Activated CD4-positive, alpha-beta memory T cell treated with anti-CD3 and anti-CD28 coated beads, Interleukin-2, amount 10 ng/mL, durations not matched to agents 7 days and 5 days (primary cell): ENCODE measurements around the gene ADIG. TPM values are rescaled to one million over a fixed set of nuclear protein-coding genes. Genes with fewer than 3 reads are reported as not detected.

ENCODE experiments used
- CTCF ChIA-PET: fragments of 350-600 bp; sonication (Branson Sonifier 250); formaldehyde crosslinking; loops from one replicate; lab custom pipeline; 2021; ENCODE audit warnings: antibody characterized with exemption, inconsistent platforms; lab: Charles Lee
- POLR2A ChIA-PET: fragments of 350-600 bp; sonication (Branson Sonifier 250); formaldehyde crosslinking; loops from one replicate; lab custom pipeline; 2021; ENCODE audit warnings: antibody characterized with exemption; lab: Charles Lee
- DNase-seq: peaks from one replicate; pipeline ENCODE4 v3.0.0-alpha.2; 2020
- H3K27ac Mint-ChIP-seq: one replicate; pipeline ENCODE4 v1.8.0; 2021; ENCODE audit warnings: mild to moderate bottlenecking, mixed read lengths
- H3K27me3 Mint-ChIP-seq: one replicate; pipeline ENCODE4 v1.8.0; 2021; ENCODE audit warnings: mixed read lengths
- H3K36me3 Mint-ChIP-seq: one replicate; pipeline ENCODE4 v1.8.0; 2021; ENCODE audit warnings: low read depth, mixed read lengths
- H3K4me1 Mint-ChIP-seq: one replicate; pipeline ENCODE4 v1.8.0; 2021; ENCODE audit warnings: mixed read lengths
- H3K4me3 Mint-ChIP-seq: one replicate; pipeline ENCODE4 v1.8.0; 2021; ENCODE audit warnings: mild to moderate bottlenecking, mixed read lengths
- H3K9me3 Mint-ChIP-seq: one replicate; pipeline ENCODE4 v1.8.0; 2021; ENCODE audit warnings: mixed read lengths
- total RNA-seq, 2 experiments: library from RNA; stranded (reverse); gene quantifications; one replicate each; pipeline ENCODE4 v1.2.3, GENCODE V29; 2021

ADIG gene
- total RNA-seq, 2 experiments from 2014 or later = not detected

DNA sequence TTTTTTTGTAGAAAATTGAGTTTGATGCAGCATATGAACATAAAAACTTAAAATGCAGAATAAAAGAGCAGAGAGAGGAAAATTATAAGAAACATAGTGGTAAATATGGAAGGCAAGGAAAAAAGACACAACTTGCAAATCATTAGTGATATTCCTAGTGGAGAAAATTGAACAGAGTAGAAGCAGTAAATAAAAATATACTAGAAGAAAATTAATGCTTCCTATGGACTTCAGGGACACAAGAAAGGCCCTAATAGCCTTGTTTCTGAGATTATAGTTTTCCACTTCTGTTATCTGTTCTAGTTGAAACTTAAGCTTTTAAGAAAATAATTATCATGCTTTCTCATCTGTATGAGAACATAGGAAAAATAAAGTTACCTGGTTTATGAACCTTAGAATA is 25.6 kb upstream of the ADIG start:
- Mint-ChIP-seq H3K36me3 (peaks cover 22% of the 10 kb centered on the region), H3K27ac (no peak overlapping the region), H3K4me3 (no peak overlapping the region), H3K9me3 (no peaks in the 10 kb centered on the region), H3K27me3 (no peaks in the 10 kb centered on the region), H3K4me1 (no peaks in the 10 kb centered on the region)
- DNase-seq = no peak
- CTCF ChIA-PET = no interaction called here
- POLR2A ChIA-PET = no interaction called here

DNA sequence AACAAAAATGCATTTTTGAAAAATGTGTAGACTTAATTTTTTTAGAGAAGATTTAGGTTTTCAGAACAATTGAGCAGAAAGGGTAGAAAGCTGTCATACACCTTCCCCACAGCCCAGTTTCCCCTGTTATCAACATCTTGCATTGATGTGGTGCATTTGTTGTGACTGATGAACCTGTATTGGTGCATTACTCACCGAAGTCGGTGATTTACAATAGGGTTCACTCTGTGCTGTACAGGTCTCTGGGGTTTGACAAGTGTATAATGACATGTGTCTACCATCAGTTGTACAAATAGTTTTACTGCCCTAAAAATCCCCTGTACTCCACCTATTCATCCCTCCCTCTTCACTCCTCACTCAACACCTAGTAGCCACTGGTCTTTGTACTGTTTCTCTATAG is 23.8 kb upstream of the ADIG start:
- Mint-ChIP-seq H3K27ac (no peak overlapping the region), H3K4me3 (no peak overlapping the region), H3K27me3 (no peaks in the 10 kb centered on the region), H3K36me3 (peaks cover 23% of the 10 kb centered on the region), H3K4me1 (no peaks in the 10 kb centered on the region), H3K9me3 (no peaks in the 10 kb centered on the region)
- POLR2A ChIA-PET = no interaction called here
- CTCF ChIA-PET = no interaction called here
- no peak for DNase-seq

DNA sequence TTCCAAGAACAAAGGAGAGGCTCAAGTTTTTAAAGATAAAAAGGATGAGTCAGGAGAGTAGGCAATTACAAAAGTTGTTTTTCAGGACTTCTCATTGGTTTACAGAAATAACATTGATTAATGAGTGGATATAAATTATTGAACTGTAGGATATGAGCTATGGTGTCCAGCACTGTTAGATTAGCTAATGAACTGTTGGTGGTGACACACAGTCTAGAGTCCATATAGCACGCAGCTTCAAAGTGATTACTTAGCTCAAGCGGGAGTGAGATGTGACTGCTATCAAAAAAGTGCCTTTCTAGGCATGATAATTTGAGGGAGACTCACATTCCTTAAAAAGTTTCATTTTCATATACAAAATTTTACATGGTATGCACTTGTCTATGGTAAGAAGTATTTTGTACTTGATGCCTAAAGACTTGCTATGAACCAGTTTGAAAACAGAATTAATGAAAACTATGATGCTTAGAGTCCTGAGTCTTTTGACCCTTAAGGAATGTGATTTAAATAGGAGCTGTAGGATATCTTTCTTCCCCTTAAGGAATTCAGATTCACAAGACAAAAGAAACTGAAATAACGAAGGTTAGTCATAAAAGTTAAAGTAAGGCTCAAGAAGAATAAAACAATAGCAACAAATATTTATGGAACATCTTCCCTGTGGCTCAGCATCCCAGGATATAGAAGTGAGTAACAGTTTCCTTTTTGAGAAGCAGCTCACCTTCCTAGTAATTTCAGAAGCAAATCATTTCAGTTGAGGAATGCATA is 22.2 kb upstream of the ADIG start:
- Mint-ChIP-seq H3K27ac (no peak overlapping the region), H3K36me3 (peaks cover 23% of the 10 kb centered on the region), H3K27me3 (no peaks in the 10 kb centered on the region), H3K4me3 (no peak overlapping the region), H3K4me1 (no peaks in the 10 kb centered on the region), H3K9me3 (no peaks in the 10 kb centered on the region)
- ChIA-PET CTCF (no interaction called here), POLR2A (interaction anchor here (1.4 kb wide), 1 partner anchor 12 kb away, joined by 4 read pairs; no protein-coding TSS in a partner anchor)
- DNase-seq = no peak

DNA sequence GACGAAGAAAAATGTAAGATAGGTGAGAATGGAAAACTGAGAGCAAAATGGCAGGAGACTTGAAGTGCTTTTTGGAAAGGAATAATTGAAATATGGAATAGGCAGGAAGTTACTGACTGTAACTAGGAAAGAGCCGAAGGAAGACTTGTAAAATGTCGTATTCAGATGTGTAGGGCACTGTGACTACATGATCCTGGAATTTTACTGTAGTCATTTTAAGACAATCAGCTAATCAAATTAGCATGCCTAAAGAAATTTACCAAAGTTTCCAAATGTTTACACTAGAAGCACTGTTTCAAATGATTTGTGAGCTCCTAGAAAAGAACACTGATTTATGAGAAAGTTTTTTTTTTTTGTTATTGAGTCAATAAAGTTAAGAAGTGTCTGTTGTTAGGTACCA is 21.2 kb upstream of the ADIG start:
- no peak for DNase-seq
- ChIA-PET CTCF (interaction anchor here (0.8 kb wide), 1 partner anchor 9 kb away, joined by 3 read pairs; no protein-coding TSS in a partner anchor), POLR2A (interaction anchor here (1.4 kb wide), 1 partner anchor 11 kb away, joined by 4 read pairs; no protein-coding TSS in a partner anchor)
- Mint-ChIP-seq H3K4me1 (no peaks in the 10 kb centered on the region), H3K36me3 (peaks cover 23% of the 10 kb centered on the region), H3K27me3 (no peaks in the 10 kb centered on the region), H3K4me3 (no peak overlapping the region), H3K27ac (no peak overlapping the region), H3K9me3 (no peaks in the 10 kb centered on the region)

DNA sequence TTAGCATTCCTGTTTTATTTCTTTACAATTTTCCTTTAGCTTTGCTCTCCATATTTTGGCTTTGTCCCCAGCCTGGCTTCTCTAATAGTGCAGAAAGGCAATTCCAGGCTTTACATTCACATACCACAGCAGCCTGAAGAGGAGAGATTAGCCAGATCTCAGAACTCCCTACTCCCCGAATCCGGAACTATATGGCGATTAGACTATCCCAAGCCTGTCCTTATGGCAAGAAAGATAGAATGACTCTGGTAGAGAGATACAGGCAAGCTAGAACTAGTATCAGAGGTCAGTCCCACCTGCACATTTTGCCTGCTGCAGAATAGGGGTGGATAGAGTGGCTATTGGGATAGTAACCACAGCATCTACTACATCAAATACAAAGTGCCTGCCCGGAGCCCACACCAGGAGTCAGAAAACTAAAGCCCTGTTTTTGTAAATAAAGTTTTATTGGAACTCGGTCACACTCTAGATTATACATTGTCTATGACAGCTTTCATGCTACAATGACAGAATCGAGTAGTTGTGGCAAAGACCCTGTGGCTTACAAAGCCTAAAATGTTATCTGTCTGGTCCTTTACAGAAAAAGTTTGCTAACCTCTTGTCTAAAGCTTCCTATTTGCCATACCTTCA is 17.1 kb upstream of the ADIG start:
- Mint-ChIP-seq H3K36me3 (peaks cover 24% of the 10 kb centered on the region), H3K9me3 (no peaks in the 10 kb centered on the region), H3K27me3 (no peaks in the 10 kb centered on the region), H3K27ac (no peak overlapping the region), H3K4me1 (no peaks in the 10 kb centered on the region), H3K4me3 (no peak overlapping the region)
- POLR2A ChIA-PET = no interaction called here
- no peak for DNase-seq
- CTCF ChIA-PET = no interaction called here

DNA sequence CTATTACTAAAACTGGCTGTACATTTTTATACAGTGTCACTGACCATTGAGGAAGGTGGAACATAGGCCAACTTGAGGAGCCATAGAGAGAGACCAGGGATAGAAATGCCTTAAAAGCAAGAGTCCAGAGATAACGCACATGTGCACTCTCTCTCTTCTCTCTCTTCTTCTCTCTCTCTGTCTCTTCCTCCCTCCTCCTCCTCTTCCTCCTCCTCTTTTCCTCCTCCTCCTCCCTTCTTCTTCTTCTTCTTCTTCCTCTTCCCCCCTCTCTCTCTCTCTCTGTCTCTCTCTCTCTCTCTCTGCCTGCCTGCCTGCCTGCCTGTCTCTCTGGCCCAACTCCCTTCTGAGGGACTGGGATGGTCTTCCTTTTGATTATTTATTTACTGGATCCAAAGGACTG is 16.3 kb upstream of the ADIG start:
- no peaks in the 10 kb centered on the region for H3K9me3 Mint-ChIP-seq
- no peak overlapping the region for H3K4me3 Mint-ChIP-seq
- DNase-seq = no peak
- H3K27ac Mint-ChIP-seq = no peak overlapping the region
- CTCF ChIA-PET = no interaction called here
- peaks cover 18% of the 10 kb centered on the region for H3K36me3 Mint-ChIP-seq
- no peaks in the 10 kb centered on the region for H3K27me3 Mint-ChIP-seq
- POLR2A ChIA-PET = no interaction called here
- no peaks in the 10 kb centered on the region for H3K4me1 Mint-ChIP-seq

DNA sequence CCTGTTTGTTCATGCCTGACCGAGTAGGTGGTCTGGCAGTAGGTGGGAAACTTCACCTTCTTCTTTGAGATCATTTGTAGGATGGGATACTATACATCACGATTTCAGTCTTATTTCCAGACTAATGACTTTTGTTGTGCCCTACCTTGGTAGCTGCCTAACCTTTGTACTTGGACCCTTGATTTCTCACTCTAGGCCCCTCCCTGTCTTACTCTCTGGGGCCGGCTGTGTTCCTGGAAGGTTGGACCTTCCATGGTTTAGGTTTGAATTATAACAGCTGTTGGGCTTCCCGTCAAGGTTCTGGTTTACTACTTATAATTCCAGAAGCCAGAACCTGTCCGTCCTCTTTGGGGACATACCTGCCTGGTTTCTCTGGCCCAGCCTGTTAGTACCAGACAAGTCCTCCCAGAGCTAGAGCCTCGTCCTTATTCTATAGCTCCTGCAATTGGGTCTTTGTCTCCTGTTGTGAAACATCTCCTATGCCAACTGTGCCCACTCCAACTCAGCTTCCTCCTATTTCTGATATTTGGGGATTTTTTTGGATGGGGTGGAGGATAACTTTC is 14.9 kb upstream of the ADIG start:
- Mint-ChIP-seq H3K27me3 (no peaks in the 10 kb centered on the region), H3K4me1 (no peaks in the 10 kb centered on the region), H3K4me3 (no peak overlapping the region), H3K9me3 (no peaks in the 10 kb centered on the region), H3K27ac (no peak overlapping the region), H3K36me3 (peaks cover 17% of the 10 kb centered on the region)
- CTCF ChIA-PET = interaction anchor here (1.8 kb wide), 1 partner anchor 12 kb away, joined by 3 read pairs; no protein-coding TSS in a partner anchor
- POLR2A ChIA-PET = no interaction called here
- no peak for DNase-seq

DNA sequence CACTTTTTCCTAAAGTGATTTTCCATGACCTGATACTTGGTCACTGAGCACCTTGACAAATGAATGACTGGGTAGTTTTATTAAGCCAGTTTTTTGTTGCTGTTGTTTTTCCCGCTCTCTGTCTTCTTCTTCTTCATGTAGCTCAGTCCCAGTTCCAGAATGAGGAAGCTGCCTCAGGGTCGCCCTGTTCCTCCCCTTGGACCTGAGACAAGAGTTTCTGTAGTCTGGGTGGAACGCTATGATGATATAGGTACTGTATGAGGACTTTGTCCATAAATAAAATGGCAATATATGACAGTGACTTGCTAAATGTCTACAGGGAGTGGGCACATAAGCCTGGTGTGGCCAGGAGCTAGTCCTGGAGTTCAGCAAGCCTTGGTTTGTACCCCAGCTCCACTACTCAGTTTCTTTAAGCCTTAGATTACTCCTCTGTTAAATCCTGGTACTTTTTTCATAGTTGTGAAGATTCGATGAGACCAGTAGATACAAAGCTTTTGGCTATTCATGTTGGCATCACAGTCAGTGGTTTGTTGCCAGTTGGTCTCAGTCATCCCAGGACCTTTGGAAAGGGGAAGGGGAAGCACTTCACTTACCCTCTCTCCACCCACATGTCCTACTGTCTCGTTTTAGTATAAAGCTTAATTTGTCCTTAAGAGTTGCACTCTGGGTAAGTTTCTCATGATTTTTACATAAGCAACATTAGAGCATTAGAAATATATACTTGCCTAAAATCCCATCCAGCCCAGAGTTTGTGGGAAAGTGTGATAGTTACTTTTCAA is 11.1 kb upstream of the ADIG start:
- DNase-seq = no peak
- Mint-ChIP-seq H3K9me3 (no peaks in the 10 kb centered on the region), H3K4me1 (no peaks in the 10 kb centered on the region), H3K27me3 (no peaks in the 10 kb centered on the region), H3K4me3 (no peak overlapping the region), H3K27ac (no peak overlapping the region), H3K36me3 (peaks cover 29% of the 10 kb centered on the region)
- CTCF ChIA-PET = no interaction called here
- POLR2A ChIA-PET = interaction anchor here (0.9 kb wide), 2 partner anchors 10 to 11 kb away, joined by 3 to 4 read pairs; no protein-coding TSS in a partner anchor

DNA sequence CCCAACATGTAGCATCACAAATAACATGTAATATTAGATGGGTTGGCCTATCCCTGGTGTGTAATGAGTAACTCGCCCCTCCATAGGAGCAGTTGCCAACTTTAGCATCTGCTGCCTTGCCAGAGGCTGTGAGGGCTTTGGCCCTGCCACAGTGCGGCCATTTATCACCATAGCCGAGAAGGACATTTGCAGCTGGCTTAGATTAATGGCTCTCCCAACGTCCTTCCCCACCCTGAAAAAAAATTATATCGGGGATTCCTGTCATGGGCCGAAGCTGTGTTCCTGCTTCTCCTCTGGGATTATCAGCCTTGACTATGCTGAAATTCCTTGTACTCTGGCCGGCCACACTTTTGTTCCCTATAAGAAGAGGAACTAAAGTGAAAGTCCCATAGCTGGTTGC is 7.6 kb upstream of the ADIG start:
- CTCF ChIA-PET = no interaction called here
- no peak for DNase-seq
- H3K36me3 Mint-ChIP-seq = peaks cover 22% of the 10 kb centered on the region
- no peak overlapping the region for H3K4me3 Mint-ChIP-seq
- no peak overlapping the region for H3K27ac Mint-ChIP-seq
- no peaks in the 10 kb centered on the region for H3K9me3 Mint-ChIP-seq
- H3K4me1 Mint-ChIP-seq = no peaks in the 10 kb centered on the region
- H3K27me3 Mint-ChIP-seq = no peaks in the 10 kb centered on the region
- POLR2A ChIA-PET = no interaction called here

DNA sequence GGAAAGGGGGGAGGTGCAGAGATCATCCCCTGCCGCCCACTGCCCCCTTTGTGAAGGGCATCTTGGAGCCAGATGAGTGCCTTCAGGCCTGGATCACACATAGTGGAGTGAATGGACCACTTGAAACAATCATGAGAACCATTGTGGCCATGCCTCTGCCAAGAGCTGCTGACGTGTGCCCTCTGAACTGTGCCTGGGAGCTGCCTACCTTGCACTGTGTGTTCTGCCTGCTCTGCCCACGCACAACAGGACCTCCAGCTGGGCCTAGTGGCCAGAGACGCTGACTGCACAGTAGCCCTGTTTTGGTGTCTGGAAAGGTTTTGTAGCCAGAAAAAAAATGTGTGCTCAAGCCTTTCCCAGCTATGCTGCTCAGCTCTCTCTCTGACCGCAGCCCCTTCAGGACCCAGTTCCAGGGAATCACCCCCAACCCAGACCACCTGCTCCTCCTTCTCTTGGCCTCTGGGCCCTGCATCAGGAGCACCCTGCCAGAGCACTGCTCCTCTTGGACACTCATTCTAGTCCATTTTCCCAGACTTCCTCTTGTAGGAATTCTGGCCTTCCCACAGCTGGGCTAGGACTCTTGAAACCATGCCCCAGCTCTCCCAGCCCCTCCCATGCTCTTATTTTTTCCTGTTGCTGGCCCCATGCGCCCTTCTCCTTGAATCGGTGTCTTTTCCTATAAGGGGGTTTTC is 1.6 kb upstream of the ADIG start:
- ChIA-PET CTCF (no interaction called here), POLR2A (interaction anchor here (1.4 kb wide), 1 partner anchor 9 kb away, joined by 3 read pairs; no protein-coding TSS in a partner anchor)
- Mint-ChIP-seq H3K9me3 (no peaks in the 10 kb centered on the region), H3K36me3 (peaks cover 5% of the 10 kb centered on the region), H3K27ac (no peak overlapping the region), H3K27me3 (no peaks in the 10 kb centered on the region), H3K4me3 (no peak overlapping the region), H3K4me1 (no peaks in the 10 kb centered on the region)
- no peak for DNase-seq

DNA sequence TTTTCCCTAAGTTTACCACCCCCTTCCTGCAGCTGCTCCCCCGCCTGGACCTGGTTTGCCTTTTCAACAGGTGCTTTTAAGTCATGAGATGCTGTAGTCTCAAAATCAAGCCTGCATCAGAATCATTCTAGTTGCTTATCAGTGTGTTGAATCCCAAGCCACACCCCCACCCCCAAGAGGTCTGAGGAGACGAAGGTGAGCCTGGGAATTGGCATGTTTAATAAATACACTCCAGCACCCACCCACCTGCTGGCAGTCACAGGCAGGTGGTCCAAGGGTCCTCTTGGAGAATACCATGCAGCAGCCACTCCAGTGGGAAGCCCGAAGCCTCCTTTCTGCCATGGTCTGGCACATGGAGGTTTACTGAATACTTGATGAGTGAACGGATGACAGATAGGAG is 1.1 kb upstream of the ADIG start:
- Mint-ChIP-seq H3K9me3 (no peaks in the 10 kb centered on the region), H3K36me3 (no peaks in the 10 kb centered on the region), H3K27me3 (peaks cover 1% of the 10 kb centered on the region), H3K4me1 (no peaks in the 10 kb centered on the region), H3K4me3 (no peak overlapping the region), H3K27ac (no peak overlapping the region)
- ChIA-PET POLR2A (interaction anchor here (1.4 kb wide), 1 partner anchor 9 kb away, joined by 3 read pairs; no protein-coding TSS in a partner anchor), CTCF (no interaction called here)
- DNase-seq = no peak

DNA sequence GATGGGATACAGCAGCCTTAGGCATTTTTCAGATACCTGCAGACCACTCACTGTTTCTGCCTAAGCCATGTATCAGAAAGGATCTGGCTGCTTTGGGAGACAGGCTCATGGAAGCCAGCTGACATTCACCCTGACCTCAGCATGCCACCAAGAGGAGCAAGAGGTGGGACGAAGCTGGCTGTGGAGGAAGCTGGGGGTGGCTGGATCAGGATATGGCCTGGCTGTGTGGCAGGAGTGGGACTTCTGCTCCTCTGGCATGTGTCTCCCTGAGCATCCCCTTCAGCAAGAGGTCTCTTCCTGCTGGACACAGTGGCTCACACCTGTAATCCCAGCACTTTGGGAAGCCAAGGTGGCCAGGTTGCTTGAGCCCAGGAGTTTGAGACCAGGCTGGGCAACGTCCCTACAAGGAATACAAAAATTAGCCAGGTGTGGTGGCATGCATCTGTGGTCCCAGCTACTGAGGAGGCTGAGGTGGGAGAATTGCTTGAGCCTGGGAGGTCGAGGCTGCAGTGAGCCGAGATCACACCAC is 897 bp downstream of the ADIG start:
- CTCF ChIA-PET = no interaction called here
- H3K9me3 Mint-ChIP-seq = no peaks in the 10 kb centered on the region
- POLR2A ChIA-PET = interaction anchor here (1.4 kb wide), 1 partner anchor 18 kb away, joined by 3 read pairs; no protein-coding TSS in a partner anchor
- no peak for DNase-seq
- peaks cover 3% of the 10 kb centered on the region for H3K27me3 Mint-ChIP-seq
- no peaks in the 10 kb centered on the region for H3K36me3 Mint-ChIP-seq
- no peak overlapping the region for H3K4me3 Mint-ChIP-seq
- H3K27ac Mint-ChIP-seq = no peak overlapping the region
- H3K4me1 Mint-ChIP-seq = no peaks in the 10 kb centered on the region
